ENCODE data around the gene HOTAIR. TPM values are rescaled to one million over a fixed set of nuclear protein-coding genes. Genes with fewer than 3 reads are reported as not detected.

HOTAIR gene
- total and polyA plus RNA-seq, 4 donors, result not detected

DNA sequence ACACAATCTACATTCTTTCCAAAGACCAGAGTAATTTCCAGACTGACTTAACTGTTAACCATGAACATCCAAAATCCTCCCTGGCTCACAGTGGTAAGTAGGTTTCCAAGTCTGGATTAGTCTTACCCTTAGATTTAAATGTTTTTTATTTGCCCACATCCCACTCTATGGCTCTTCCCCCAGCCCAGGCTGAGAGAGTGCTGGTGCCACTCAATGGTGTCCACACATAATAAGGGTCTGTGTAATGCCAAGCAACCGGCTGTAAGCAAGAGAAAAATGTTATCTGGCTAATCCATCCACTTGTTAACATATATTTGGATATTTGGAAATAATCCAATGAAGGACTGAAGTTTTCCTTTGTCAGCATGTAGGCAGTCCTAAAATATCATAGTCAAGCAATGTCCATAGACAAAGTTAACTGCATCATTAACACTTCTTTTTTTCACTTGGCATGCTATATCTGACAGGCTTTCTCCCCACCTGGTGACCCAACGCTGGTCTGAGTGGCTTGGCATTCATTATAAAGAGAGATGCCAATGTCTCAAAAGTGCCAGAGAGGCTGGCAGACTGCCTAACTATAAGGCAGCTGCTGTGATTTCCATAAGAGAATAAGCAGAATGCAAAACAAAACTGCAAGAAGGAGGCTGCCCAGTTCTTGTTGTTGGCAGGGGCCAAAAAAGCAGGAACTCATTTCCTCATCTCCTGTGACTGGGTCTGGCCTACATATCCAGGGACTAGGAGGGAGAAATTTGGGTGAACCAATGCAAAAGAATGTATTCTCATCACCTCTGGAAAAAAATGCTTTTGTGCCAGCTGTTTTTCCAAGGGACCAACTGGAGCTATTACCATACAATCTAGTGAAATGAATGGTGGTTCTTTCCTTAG is 50.0 kb downstream of the HOTAIR start:
- WGBS, result 46% methylated on average over 2 of the region's 2 CpGs
- no peaks in the 10 kb centered on the region for H3K4me1 ChIP-seq (ENCODE audit: control insufficient read depth in 4 of 4, insufficient read depth in 4 of 4, low read length in 3 of 4)
- no peaks in the 10 kb centered on the region for H3K36me3 ChIP-seq (ENCODE audit: control insufficient read depth in 4 of 4, insufficient read depth in 3 of 4, low read depth in 1 of 4, low read length in 3 of 4)
- H3K27ac ChIP-seq (ENCODE audit: low read depth in 1 of 2, low read length in 2 of 2), result no peak overlapping the region
- H3K9ac ChIP-seq (ENCODE audit: low read depth in 1 of 2, low read length in 2 of 2), result no peak overlapping the region
- TF ChIP-seq YY1 (IDR thresholded peaks at IDR 0.05), result no peak
- TF ChIP-seq EGR1 (IDR thresholded peaks at IDR 0.05; ENCODE audit: low read depth in 2 of 2), result no peak
- TF ChIP-seq REST (IDR thresholded peaks at IDR 0.05), result no peak
- TF ChIP-seq MAX (IDR thresholded peaks at IDR 0.05), result no peak
- no peak for TF ChIP-seq CTCF (IDR thresholded peaks at IDR 0.05; ENCODE audit: low read depth, low read length, missing input control)
- no peak for TF ChIP-seq TAF1 (conservative IDR thresholded peaks at IDR 0.05)
- TF ChIP-seq HNF4G (IDR thresholded peaks at IDR 0.05), result no peak
- TF ChIP-seq GABPA (IDR thresholded peaks at IDR 0.05 in 1 of 2, conservative IDR thresholded peaks at IDR 0.05 in 1 of 2), result no peak
- TF ChIP-seq RXRA (IDR thresholded peaks at IDR 0.05), result no peak
- TF ChIP-seq, protein P1, sequence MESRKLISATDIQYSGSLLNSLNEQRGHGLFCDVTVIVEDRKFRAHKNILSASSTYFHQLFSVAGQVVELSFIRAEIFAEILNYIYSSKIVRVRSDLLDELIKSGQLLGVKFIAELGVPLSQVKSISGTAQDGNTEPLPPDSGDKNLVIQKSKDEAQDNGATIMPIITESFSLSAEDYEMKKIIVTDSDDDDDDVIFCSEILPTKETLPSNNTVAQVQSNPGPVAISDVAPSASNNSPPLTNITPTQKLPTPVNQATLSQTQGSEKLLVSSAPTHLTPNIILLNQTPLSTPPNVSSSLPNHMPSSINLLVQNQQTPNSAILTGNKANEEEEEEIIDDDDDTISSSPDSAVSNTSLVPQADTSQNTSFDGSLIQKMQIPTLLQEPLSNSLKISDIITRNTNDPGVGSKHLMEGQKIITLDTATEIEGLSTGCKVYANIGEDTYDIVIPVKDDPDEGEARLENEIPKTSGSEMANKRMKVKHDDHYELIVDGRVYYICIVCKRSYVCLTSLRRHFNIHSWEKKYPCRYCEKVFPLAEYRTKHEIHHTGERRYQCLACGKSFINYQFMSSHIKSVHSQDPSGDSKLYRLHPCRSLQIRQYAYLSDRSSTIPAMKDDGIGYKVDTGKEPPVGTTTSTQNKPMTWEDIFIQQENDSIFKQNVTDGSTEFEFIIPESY (IDR thresholded peaks at IDR 0.05), result no peak
- TF ChIP-seq FOXA1 (IDR thresholded peaks at IDR 0.05), result no peak
- no peak for TF ChIP-seq NR2F2 (IDR thresholded peaks at IDR 0.05)
- H3K4me3 ChIP-seq (ENCODE audit: low read depth in 1 of 3, low read length in 3 of 3), result no peak overlapping the region
- H3K9me3 ChIP-seq (ENCODE audit: control insufficient read depth in 4 of 4, low read length in 3 of 4), result no peaks in the 10 kb centered on the region
- no peak for DNase-seq (ENCODE audit: low spot score)
- H3K27me3 ChIP-seq (ENCODE audit: control insufficient read depth in 4 of 4, insufficient read depth in 4 of 4, low read length in 3 of 4), result peaks cover 5 to 36% (median 13%) of the 10 kb centered on the region in 4 donors
